Heart left ventricle (tissue), 13 donors: ENCODE results near the gene PACSIN1.

Experiments used
- CTCF ChIP-seq, 12 donors: fragments of 200-600 bp; sonication (generic) in 4 of 12; IDR thresholded peaks; one replicate each; pipeline versions ENCODE4 v1.5.0 to v1.8.0; 2018 to 2022; ENCODE audit warnings: antibody characterized with exemption in 12 of 12, mild to moderate bottlenecking in 5 of 12
- POLR2A ChIP-seq, 2 donors: fragments of 450-650 bp; IDR thresholded peaks; one replicate each; pipeline ENCODE4 v1.6.1; 2017; ENCODE audit warnings: antibody characterized with exemption in 2 of 2, mild to moderate bottlenecking in 2 of 2, moderate library complexity in 2 of 2
- donor health status: ischemic (EF 13 %, LVEDD 7.1; RV severe dilation, severe dysfunction).
- donor health status: DM: no; HTN: yes; CAD: no.
- donor health status: DM: no; HTN: no; CAD: no.
- donor health status: ischemic (EF 25% LVEDD 6.9; RV normal size, moderate dysfunction).
- donor health status: ischemic (EF 25% LVEDD 5.7; RV mildly dilated, moderate dysfunction).
- donor health status: ischemic (EF 35%, LVEDD 5.7; RV mildly dilated, moderate dysfunction).
- donor health status: nonischemic (EF 11% LVEDD 7.7; RV severe dilation, severe dysfunction).
- donor health status: DM: yes; HTN: yes; CAD: no.
- donor health status: PGD.
- donor health status: ischemic (EF 29% LVEDD 5.4; RV normal size, mild dysfunction).
- donor health status: nonischemic (EF 23%, LVEDD 6.1; RV moderate dilation, normal function).

- TF ChIP-seq CTCF (IDR thresholded peaks at IDR 0.05): peak; percentile 47 to 77 (median 60)
- TF ChIP-seq POLR2A (IDR thresholded peaks at IDR 0.05): no peak
Observed at GRCh38 chr6:34459899-34460593, 5.8 kb upstream of the PACSIN1 start.
